ENCODE results near the gene PATL2.
"Not testable (repeated sequence)": the region's sequence is repeated elsewhere in the genome, so short reads cannot be mapped to it uniquely, and the experiment has no call there.

PATL2 gene

DNA sequence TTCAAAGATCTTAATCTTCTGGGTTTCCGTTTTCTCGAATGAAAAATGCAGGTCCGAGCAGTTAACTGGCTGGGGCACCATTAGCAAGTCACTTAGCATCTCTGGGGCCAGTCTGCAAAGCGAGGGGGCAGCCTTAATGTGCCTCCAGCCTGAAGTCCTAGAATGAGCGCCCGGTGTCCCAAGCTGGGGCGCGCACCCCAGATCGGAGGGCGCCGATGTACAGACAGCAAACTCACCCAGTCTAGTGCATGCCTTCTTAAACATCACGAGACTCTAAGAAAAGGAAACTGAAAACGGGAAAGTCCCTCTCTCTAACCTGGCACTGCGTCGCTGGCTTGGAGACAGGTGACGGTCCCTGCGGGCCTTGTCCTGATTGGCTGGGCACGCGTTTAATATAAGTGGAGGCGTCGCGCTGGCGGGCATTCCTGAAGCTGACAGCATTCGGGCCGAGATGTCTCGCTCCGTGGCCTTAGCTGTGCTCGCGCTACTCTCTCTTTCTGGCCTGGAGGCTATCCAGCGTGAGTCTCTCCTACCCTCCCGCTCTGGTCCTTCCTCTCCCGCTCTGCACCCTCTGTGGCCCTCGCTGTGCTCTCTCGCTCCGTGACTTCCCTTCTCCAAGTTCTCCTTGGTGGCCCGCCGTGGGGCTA lies at the start of gene PATL2, which contains the start of gene B2M:
Gene PATL2 (minus strand): TSS at position 228 of the 647 bp plus-strand sequence. CDS start 34,833 bp downstream, outside the sequence.
Gene B2M (plus strand): TSS at position 422 of the 647 bp plus-strand sequence. CDS start 30 bp downstream, at position 452.
- peak; percentile 95 for DNase-seq

GRCh38 chr15:44753345-44753744 lies 42.2 kb upstream of the PATL2 start:
- no peak for DNase-seq

- DNase-seq: not testable (repeated sequence)
Observed at GRCh38 chr15:44743454-44743853, 32.3 kb upstream of the PATL2 start.

GRCh38 chr15:44739222-44739847 lies 28.2 kb upstream of the PATL2 start:
- DNase-seq: not testable (repeated sequence)

- no peak for DNase-seq
Observed at GRCh38 chr15:44738340-44738984, 27.3 kb upstream of the PATL2 start.

- DNase-seq: no peak
Observed at GRCh38 chr15:44736181-44736765, 25.1 kb upstream of the PATL2 start, which contains the start of gene TRIM69. Gene TRIM69, plus strand, starts transcription at chr15:44736528. Its CDS starts 177 bp downstream, at chr15:44736705.

DNA sequence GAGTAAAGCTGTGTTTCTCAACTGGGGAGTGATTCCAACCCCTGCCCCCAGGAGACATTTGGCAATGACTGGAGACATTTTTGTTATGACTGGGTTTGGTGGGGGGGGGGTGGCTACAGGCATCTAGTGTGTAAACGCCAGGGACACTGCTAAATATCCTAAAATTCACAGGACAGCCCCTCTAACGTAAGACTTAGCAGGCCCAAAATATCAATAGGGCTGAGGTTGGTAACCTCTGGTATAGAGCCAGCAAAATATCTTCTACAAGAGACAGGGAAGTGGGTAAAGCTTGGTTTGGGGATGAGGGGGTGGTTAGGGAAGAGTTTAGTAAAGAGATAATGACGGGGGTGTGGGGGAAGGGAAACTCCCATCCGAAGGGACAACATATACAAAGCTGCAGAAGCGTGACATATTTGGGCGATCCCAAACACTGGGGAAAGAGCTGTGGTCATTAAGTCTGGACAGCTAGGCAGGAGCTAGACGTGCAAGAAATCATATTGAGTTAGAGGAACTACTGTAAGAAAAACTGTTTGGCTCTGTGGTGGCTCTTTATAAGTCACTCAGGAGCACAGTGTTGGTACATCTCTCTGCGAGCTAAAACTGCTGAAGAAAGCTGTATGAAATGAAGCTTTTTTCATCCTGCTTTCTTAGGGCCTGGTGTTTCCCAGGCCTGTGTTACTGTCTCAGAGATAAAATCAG lies 24.5 kb upstream of the PATL2 start:
- DNase-seq: peak; percentile 40

DNA sequence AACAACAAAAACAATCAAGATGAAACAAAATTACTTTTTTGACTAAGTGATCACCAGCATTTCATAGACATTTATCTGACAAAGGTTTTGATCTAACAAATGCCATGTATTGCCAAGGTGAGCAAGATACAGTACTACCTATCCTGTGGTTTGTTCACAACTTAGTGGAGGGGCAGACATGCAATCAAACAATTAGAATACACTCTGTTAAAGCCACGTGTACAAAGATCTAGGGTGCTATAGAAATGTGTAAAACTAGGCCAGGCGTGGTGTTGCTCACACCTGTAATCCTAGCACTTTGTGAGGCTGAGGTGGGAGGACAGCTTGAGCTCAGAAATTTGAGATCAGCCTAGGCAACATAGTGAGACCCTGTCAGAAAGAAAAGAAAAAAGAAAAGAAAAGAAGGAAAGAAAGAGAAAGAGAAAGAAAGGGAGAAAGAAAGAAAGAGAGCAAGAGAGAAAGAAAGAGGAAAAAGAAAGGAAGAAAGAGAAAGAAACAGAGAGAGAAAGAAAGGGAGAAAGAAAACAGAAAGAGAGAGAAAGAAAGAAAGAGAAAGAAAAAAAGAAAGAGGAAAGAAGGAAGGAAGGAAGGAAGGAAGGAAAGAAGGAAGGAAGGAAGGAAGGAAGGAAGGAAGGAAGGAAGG lies 23.8 kb upstream of the PATL2 start:
- no peak for DNase-seq

- peak; percentile 52 for DNase-seq
Observed at GRCh38 chr15:44729408-44730127, 18.4 kb upstream of the PATL2 start.

DNA sequence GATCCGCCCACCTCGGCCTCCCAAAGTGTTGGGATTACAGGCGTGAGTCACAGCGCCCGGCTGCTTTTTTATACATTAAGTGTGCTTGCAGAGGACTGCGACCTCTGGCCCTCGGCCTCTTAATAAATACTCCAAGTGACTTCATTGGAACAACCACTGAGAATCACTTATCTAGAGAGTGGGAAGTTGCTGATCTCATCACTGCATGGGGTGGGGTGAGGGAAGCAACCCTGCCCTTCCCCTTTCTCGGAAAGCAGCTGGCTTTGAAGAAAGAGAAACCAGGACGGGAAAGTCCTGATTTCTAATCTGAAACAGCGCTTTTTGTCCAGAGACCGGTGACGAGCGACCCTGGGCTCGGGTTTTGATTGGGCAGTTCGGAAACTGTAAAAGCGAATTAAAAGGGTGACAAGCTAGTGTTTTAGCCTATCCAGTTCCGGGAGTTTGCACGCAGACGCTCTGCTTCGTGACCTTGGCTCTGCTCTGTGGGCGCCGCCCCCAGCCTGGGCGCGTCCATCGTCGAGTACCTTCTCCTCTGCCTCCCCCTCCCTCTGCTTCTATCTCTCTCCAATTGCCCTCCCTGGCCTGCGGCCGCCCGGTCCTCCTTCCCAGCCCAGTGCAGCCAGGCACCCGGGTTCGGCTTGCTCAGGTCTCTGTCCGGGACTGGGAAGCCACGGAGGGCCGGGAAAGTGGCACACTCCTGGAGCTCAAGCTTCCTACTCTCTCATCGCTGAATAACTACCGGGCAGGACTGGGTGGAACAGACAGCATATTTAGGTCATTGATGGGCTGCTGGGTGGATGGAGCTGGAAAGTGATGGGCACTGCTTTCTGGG lies 17.7 kb upstream of the PATL2 start:
- DNase-seq: peak; percentile 96

GRCh38 chr15:44728232-44728575 lies 17.1 kb upstream of the PATL2 start:
- DNase-seq: not testable (repeated sequence)

DNA sequence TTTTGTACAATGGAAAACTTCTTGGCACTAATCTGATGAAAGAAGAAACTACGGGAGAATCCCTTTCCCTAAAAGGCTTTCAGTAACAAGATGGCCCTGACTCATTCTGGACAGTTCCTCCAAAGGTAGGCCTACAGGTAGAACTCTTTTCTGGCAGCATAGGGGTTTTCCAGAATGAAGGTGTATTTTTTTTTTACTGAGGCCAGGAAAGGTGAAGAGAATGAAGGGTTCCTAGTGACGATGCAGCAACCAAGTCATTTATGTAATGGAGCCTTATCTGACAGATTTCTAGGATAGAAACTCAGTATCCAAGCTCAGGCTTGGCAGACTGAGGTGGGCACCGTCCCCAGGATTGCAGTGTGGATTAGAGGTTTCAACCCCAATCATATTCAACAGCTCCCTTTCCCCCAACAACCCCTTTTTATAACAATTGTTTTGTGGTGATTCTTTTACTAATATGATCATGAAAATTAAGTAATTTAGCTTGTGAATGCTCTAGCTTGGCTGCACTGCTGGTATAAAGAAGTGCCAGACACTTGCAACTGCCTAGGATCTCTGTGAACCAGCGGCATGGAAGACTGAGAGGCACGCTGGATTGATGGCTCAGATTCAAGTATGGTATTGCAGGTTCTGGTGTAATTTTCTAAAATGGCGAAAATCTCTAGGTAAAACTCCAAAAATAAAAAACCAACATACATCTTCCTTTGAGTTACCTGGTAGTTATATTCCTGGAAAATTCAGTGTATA lies 16.5 kb upstream of the PATL2 start:
- no peak for DNase-seq

DNA sequence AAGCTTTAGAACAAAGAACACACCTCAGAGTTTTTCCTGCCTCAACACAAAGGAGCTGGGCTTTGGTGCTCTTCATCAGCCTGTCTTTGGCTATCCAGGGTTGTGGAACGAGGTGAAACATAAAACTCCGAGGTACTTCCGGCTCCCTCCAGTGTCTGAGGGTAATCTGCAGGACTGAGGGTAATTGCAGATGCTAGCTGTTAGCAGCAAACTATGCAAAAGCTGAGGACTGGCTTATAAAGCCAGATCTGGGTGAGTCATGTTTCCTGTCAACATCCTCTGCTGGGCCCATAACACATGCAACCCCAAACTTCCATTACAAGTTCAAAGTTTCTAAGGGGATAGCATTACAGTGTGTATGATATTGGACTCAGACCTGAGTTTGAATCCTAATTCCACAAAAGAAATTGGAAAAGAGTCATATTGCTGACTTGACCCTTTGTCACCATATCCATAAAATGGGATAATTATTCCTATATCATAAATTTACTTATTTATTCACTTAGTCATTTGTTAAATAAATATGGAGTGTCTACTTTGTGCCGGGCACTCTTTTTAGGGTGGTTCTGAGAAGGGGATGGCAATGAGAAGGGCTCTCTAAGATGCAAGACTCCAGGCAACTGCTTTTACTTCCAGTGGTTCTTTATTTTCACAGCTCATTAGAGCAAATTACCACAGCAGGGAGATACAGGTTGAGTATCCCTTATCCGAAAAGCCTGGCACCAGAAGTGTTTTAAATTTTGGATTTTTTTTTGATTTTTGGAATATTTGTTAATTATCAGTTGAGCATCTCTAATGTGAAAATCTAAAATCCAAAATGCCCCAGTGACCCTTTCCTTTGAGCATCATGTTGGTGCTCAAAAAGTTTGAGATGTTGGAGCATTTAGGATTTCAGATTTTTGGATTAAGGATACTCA lies 15.7 kb upstream of the PATL2 start:
- peak; percentile 57 for DNase-seq

- DNase-seq: no peak
Observed at GRCh38 chr15:44726136-44726535, 15.0 kb upstream of the PATL2 start.

DNA sequence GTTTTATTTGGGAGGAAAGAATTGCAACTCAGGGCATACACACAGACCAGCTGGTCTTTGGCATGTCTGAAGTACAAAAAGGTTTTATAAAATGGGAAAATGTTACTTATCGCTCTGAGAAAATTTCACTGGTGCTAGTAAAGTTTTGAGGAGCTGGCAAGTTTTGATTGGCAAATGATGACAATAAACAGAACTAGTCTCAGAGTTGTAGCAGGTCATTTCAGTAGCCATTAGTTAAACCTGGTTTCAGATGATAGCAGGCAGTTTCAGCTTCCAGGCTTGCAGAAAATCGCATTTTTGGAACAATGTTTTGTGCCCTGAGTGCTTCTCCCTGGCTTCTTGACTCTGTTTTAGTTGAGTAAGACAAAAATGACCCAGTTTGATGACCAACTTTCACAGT lies 10.9 kb upstream of the PATL2 start:
- no peak for DNase-seq

DNA sequence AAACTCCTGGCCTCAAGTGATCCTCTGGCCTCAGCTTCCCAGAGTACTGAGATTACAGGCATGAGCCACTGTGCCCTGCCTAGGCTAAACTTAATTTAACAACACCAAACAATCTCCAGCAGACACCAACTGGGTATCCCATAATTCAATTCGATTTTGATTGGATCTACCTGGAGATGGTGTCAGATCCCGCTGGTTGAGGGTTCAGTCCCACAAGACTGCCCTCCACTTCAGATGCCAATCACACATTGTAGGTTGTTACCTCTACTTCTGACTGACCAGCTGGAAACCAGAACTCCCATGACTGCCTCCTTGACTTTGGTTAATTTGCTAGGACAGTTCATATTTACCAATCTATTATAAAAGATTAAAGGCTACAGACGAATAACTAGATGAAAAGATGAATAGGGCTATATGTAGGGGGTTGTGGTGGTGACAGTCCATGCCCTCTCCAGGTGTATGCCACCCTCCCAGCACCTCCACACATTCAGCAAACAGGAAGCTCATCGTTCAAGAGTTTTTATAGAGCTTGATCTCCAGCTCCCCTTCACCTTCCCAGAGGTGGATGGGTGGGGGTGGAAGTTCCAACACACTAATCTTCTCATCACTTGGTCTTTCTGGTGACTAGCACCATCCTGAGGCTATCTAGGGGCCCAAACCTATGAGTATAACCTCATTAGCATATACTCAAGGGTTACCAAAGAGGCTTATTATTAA lies 9.5 kb upstream of the PATL2 start:
- DNase-seq: no peak

DNA sequence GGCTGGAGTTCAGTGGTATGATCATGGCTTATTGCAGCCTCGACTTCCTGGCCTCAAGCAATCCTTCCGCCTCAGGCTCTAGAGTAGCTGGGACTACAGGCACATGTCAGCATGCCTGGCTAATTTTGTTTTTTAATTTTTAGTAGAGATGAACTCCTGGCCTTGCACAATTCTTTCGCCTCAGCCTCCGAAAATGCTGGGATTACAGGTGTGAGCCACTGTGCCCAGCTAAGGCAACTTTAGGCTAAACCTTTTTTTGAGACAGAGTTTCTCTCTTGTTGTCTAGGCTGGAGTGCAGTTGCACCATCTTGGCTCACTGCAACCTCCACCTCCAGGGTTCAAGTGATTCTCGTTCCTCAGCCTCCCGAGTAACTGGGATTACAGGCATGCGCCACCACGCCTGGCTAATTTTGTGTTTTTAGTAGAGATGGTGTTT lies 8.9 kb upstream of the PATL2 start:
- peak; percentile 29 for DNase-seq

Measured in activated CD8-positive, alpha-beta memory T cell treated with anti-CD3 and anti-CD28 coated beads, Interleukin-2, amount 50 U/mL, for 4 hours (primary cell).